Fibroblast of mammary gland (primary cell): Measurements from ENCODE around the gene ZNF235.
A peak's percentile ranks its signal among the peaks of the same experiment; 100 is the strongest.
"Not testable (repeated sequence)": the region's sequence is repeated elsewhere in the genome, so short reads cannot be mapped to it uniquely, and the experiment has no call there.

Source experiments
- DNase-seq: peaks from one replicate; pipeline ENCODE4 v3.0.0-alpha.2; 2010; ENCODE audit warnings: low read depth
- H3K4me3 ChIP-seq: 2 replicates; pipeline ENCODE4 v1.5.1; 2011; ENCODE audit warnings: low read depth, mild to moderate bottlenecking, low read length, moderate library complexity; ENCODE audit not compliant: control insufficient read depth
- TF ChIP-seq, protein P1 (sequence below): conservative IDR thresholded peaks from 2 replicates; pipeline ENCODE4 v1.5.1; 2011; ENCODE audit warnings: low read depth, low read length, inconsistent platforms; ENCODE audit not compliant: control insufficient read depth, insufficient read depth

Gene ZNF235

DNA sequence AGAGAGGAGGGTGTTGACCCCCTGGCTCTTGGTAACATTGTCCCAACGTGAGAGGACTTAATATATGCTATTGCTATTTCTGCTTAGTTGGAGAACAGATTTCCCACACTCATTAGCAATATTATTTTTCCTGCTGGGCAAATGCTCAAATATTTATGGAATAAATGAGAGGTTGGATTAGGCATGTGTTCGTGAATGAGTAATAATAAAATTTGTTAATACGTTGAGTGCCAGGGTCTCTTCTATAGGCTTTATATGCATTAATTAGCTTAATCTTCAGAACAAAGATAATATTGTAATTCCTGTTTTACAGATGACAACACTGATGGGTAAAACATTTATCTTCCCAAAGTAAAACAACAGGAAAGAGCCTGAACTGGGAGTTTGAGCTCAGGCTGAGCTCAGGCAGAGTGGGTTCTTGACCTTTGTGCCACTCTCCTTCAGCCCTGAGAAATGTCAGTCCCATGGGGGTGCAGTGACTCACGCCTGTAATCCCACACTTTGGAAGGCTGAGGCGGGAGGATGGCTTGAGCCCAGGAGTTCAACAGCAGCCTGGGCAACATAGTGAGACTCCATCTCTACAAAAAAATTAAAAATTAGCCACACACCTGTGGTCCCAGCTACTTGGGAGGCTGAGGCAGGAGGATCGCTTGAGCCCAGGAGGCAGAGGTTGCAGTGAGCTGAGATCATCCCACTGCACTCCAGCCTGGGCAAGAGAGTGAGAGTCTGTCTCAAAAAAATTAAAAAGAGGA is 44.0 kb downstream of the ZNF235 start:
- DNase-seq = peak; percentile 59
- TF ChIP-seq, protein P1, sequence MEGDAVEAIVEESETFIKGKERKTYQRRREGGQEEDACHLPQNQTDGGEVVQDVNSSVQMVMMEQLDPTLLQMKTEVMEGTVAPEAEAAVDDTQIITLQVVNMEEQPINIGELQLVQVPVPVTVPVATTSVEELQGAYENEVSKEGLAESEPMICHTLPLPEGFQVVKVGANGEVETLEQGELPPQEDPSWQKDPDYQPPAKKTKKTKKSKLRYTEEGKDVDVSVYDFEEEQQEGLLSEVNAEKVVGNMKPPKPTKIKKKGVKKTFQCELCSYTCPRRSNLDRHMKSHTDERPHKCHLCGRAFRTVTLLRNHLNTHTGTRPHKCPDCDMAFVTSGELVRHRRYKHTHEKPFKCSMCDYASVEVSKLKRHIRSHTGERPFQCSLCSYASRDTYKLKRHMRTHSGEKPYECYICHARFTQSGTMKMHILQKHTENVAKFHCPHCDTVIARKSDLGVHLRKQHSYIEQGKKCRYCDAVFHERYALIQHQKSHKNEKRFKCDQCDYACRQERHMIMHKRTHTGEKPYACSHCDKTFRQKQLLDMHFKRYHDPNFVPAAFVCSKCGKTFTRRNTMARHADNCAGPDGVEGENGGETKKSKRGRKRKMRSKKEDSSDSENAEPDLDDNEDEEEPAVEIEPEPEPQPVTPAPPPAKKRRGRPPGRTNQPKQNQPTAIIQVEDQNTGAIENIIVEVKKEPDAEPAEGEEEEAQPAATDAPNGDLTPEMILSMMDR = no peak
- H3K4me3 ChIP-seq = no peak overlapping the region

DNA sequence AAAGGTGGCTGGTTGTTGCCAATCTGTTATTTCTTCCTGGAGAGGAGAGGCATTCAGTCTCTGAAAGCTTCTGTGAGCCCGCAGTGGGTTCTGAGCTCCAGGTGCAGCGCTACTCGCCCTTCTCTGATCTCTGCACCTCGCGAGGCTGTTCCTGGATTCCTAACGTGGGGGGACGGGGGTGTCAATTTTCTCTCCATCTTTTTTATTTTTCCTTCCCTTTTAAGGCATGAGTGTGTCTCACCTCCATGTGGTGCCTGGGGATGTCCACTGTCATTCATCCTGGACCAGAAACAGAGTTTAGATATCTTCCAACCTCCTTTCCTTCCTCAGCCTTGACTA is 44.5 kb downstream of the ZNF235 start:
- no peak for DNase-seq
- TF ChIP-seq, protein P1 = no peak
- H3K4me3 ChIP-seq = peak overlapping the region; percentile 57

DNA sequence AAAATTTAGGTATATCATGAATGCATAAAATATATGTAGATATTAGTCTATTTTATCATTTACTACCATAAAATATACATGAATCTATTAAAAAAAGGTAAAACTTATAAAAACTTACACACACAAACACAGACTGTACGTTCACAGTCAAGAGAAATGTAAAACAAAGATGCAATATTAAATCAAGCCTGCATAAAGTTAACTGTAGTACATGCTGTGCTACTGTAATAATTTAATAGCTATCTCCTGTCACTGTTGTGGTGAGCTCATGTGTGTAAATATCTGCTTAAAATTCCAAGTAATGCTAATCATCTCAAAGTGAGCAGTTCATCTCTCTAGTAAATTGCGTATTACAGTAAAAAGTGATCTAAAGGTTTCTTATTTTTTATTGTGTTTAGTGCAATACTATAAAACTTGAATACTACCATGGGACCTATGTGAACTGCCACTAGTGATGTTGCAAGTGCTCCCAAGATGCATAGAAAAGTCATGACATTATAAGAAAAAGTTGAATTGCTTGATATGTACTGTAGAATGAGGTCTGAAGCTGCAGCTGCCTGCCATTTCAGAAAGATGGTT is 45.9 kb downstream of the ZNF235 start:
- no peak overlapping the region for H3K4me3 ChIP-seq
- no peak for DNase-seq
- TF ChIP-seq, protein P1 = no peak

DNA sequence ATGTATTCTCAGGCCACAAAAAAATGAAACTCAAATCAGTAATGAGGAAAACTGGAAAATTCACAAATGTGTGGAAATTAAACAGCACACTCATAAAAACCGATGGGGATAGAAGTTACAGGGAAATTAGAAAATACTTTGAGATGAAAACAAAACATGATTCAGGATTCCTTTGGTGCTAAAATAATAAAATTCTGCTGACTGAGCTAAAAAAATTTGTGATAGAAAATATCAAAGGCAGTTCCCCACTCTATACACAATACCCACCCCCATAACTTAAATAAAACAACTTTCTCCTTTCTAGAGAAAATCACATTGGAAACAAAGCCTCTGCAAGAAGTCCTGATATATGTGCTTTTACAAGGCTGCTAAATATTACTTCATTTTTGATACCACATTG is 46.7 kb downstream of the ZNF235 start:
- TF ChIP-seq, protein P1 = no peak
- DNase-seq = no peak
- H3K4me3 ChIP-seq = no peak overlapping the region

DNA sequence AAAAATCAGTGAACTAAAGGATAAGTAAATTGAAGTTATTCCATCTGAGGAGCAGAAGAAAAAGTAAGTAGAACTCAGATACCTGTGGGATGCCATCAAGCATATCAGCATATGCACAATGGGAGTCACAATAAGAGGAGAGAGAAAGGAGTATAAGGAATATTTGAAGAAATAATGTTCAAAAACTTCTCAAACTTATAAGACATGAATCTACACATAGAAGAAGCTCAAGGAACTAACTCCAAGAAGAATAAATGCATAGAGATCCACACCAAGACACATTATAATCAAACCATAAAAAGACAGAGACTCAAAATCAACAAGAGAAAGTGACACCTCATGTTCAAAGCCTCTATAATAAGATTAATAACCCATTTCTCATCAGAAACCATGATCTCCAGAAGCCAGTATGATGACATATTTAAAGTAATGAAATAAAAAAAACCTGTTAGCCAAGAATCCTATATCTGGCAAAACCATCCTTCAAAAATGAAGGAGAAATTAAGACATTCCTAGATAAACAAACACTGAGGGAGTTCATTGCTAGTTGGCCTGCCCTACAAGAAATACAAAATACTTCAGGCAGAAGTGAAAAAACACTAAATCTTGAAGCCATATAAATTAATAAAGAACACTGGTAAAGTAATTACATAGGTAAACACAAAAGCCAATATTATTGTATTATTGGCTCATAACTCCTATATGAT is 49.0 kb downstream of the ZNF235 start:
- no peak overlapping the region for H3K4me3 ChIP-seq
- TF ChIP-seq, protein P1 = no peak
- no peak for DNase-seq

DNA sequence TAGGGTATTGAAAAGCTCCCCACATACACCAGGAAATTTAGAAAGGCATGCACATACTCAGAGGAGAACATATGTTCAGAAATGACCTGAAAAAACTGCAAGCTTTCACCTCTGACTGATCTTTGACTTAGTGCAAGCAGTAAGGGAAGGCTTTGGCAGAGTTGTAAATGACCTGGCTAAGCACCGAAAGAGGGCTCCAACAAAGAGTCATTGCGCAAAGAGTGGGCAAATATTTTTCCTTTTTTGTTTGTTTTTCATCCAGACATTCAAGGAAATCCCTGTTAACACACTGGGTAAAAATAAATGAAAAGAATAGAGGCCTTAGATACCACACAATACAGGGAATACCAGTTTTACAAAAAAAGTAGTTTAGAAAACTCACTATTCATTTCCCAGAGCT is 50.3 kb downstream of the ZNF235 start:
- TF ChIP-seq, protein P1 = no peak
- no peak overlapping the region for H3K4me3 ChIP-seq
- no peak for DNase-seq

DNA sequence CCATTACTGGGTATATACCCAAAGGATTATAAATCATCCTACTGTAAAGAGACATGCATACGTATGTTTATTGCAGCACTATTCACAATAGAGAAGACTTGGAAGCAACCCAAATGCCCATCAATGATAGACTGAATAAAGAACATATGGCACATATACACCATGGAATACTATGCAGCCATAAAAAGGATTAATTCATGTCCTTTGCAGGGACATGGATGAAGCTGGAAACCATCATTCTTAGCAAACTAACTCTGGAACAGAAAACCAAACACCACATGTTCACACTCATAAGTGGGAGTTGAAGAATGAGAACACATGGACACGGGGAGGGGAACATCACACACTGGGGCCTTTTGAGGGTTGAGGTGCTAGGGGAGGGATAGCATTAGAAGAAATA is 51.4 kb downstream of the ZNF235 start:
- H3K4me3 ChIP-seq, DNase-seq: not testable (repeated sequence)

DNA sequence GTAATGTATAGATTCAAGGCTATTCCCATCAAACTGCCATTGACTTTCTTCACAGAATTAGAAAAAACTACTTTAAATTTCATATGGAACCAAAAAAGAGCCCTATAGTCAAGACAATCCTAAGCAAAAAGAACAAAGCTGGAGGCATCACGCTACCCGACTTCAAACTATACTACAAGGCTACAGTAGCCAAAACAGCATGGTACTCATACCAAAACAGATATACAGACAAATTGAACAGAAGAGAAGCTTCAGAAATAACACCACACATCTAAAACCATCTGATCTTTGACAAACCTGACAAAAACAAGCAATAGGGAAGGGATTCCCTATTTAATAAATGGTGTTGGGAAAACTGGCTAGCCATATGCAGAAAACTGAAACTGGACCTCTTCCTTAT is 52.5 kb downstream of the ZNF235 start:
- not testable (repeated sequence) for H3K4me3 ChIP-seq, DNase-seq
